Measurements from ENCODE around the gene BAZ1A. TPM values are rescaled to one million over a fixed set of nuclear protein-coding genes. Genes with fewer than 3 reads are reported as not detected.
A peak's percentile ranks its signal among the peaks of the same experiment; 100 is the strongest.

BAZ1A gene
- total RNA-seq, 1 donor from 2014 or later = 42.5 TPM

GRCh38 chr14:34718750-34719304 is 156.3 kb downstream of the BAZ1A start:
- no peaks in the 10 kb centered on the region for H3K36me3 Mint-ChIP-seq
- no peak for DNase-seq (ENCODE audit: low spot score in 2 of 2, unreplicated experiment in 2 of 2)
- no peak for TF ChIP-seq CTCF (IDR thresholded peaks at IDR 0.05; ENCODE audit: unreplicated experiment)
- no peak overlapping the region for H3K4me3 Mint-ChIP-seq
- H3K9me3 Mint-ChIP-seq = no peaks in the 10 kb centered on the region
- no peaks in the 10 kb centered on the region for H3K27me3 Mint-ChIP-seq (ENCODE audit: low read depth)
- peaks cover 16% of the 10 kb centered on the region for H3K4me1 Mint-ChIP-seq
- no peak overlapping the region for H3K27ac Mint-ChIP-seq

GRCh38 chr14:34715127-34715863 is 159.9 kb downstream of the BAZ1A start:
- H3K27ac Mint-ChIP-seq = peak overlapping the region; percentile 75
- H3K36me3 Mint-ChIP-seq = no peaks in the 10 kb centered on the region
- no peak for DNase-seq (ENCODE audit: low spot score in 2 of 2, unreplicated experiment in 2 of 2)
- peak overlapping the region; percentile 68 for H3K4me3 Mint-ChIP-seq
- no peaks in the 10 kb centered on the region for H3K9me3 Mint-ChIP-seq
- peaks cover 36% of the 10 kb centered on the region for H3K4me1 Mint-ChIP-seq
- TF ChIP-seq CTCF (IDR thresholded peaks at IDR 0.05; ENCODE audit: unreplicated experiment) = no peak
- H3K27me3 Mint-ChIP-seq (ENCODE audit: low read depth) = no peaks in the 10 kb centered on the region

- H3K4me1 Mint-ChIP-seq = peaks cover 42% of the 10 kb centered on the region
- H3K36me3 Mint-ChIP-seq = no peaks in the 10 kb centered on the region
- H3K27ac Mint-ChIP-seq = peak within 1 kb of the TSS; percentile 86
- peak within 1 kb of the TSS; percentile 88 for H3K4me3 Mint-ChIP-seq
- peak; percentile 62 to 75 for DNase-seq (ENCODE audit: low spot score in 2 of 2, unreplicated experiment in 2 of 2)
- H3K9me3 Mint-ChIP-seq = no peaks in the 10 kb centered on the region
- no peaks in the 10 kb centered on the region for H3K27me3 Mint-ChIP-seq (ENCODE audit: low read depth)
- no peak for TF ChIP-seq CTCF (IDR thresholded peaks at IDR 0.05; ENCODE audit: unreplicated experiment)
Measured at GRCh38 chr14:34714320-34715126, 160.6 kb downstream of the BAZ1A start, which contains the start of gene CFL2. Gene CFL2 (minus strand): TSS chr14:34714593. CDS start chr14:34714540, 53 bp downstream.

GRCh38 chr14:34713681-34714319 is 161.4 kb downstream of the BAZ1A start:
- Mint-ChIP-seq H3K4me3 (peak overlapping the region; percentile 88), H3K27ac (peak overlapping the region; percentile 86), H3K27me3 (ENCODE audit: low read depth) (no peaks in the 10 kb centered on the region), H3K9me3 (no peaks in the 10 kb centered on the region), H3K4me1 (peaks cover 42% of the 10 kb centered on the region), H3K36me3 (no peaks in the 10 kb centered on the region)
- TF ChIP-seq CTCF (IDR thresholded peaks at IDR 0.05; ENCODE audit: unreplicated experiment) = no peak
- no peak for DNase-seq (ENCODE audit: low spot score in 2 of 2, unreplicated experiment in 2 of 2)

GRCh38 chr14:34713122-34713680 is 162.0 kb downstream of the BAZ1A start:
- peak overlapping the region; percentile 86 for H3K27ac Mint-ChIP-seq
- H3K27me3 Mint-ChIP-seq (ENCODE audit: low read depth) = no peaks in the 10 kb centered on the region
- peaks cover 42% of the 10 kb centered on the region for H3K4me1 Mint-ChIP-seq
- H3K36me3 Mint-ChIP-seq = no peaks in the 10 kb centered on the region
- H3K9me3 Mint-ChIP-seq = no peaks in the 10 kb centered on the region
- TF ChIP-seq CTCF (IDR thresholded peaks at IDR 0.05; ENCODE audit: unreplicated experiment) = no peak
- peak overlapping the region; percentile 88 for H3K4me3 Mint-ChIP-seq
- no peak for DNase-seq (ENCODE audit: low spot score in 2 of 2, unreplicated experiment in 2 of 2)
